ENCODE results near the gene CFAP46.
"Not testable (repeated sequence)": the region's sequence is repeated elsewhere in the genome, so short reads cannot be mapped to it uniquely, and the experiment has no call there.

Gene CFAP46

DNA sequence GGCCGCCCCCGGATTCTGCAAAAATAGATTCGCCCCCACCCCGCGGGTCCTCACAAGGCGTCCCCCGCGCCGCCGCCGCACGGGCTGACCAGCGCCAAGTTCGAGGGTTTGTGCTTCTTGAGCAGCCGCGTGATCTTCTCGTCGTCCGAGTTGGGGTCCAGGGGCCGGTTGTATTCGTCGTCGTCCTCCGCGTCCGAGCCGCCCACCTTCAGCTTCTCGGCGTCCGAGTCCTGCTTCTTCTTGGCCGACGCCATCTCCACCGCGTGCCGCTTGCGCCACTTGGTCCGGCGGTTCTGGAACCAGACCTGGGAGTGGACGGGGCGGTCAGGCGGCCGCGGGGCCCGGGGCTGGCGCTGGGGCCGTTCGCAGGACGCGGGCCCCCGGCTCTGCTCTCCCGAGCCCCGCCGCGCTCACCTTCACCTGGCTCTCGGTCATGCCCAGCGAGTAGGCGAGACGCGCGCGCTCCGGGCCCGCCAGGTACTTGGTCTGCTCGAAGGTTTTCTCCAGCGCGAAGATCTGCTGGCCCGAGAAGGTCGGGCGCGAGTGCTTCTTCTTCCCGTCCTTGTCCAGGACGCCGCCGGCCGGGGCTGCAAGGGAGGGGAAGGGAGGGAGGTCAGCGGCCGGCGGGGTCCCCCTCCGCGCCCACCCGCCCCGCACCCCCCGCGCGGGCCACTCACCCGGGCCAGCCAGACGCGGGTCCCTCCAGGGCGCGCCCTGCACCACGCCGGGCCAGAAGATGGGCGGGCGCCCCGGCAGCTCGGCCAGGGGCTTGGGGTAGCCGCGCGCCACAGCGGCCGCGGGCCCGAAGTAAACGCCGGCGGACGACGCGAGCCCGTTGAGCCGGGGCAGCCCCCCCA lies 157.3 kb downstream of the CFAP46 start:
- peaks cover 18% of the 10 kb centered on the region for H3K36me3 Mint-ChIP-seq
- H3K4me3 Mint-ChIP-seq: no peak overlapping the region
- peaks cover 4% of the 10 kb centered on the region for H3K27me3 Mint-ChIP-seq
- no peak overlapping the region for H3K27ac Mint-ChIP-seq
- peaks cover 5% of the 10 kb centered on the region for H3K4me1 Mint-ChIP-seq (ENCODE audit: low read depth)
- H3K9me3 Mint-ChIP-seq (ENCODE audit: low read depth): no peaks in the 10 kb centered on the region

DNA sequence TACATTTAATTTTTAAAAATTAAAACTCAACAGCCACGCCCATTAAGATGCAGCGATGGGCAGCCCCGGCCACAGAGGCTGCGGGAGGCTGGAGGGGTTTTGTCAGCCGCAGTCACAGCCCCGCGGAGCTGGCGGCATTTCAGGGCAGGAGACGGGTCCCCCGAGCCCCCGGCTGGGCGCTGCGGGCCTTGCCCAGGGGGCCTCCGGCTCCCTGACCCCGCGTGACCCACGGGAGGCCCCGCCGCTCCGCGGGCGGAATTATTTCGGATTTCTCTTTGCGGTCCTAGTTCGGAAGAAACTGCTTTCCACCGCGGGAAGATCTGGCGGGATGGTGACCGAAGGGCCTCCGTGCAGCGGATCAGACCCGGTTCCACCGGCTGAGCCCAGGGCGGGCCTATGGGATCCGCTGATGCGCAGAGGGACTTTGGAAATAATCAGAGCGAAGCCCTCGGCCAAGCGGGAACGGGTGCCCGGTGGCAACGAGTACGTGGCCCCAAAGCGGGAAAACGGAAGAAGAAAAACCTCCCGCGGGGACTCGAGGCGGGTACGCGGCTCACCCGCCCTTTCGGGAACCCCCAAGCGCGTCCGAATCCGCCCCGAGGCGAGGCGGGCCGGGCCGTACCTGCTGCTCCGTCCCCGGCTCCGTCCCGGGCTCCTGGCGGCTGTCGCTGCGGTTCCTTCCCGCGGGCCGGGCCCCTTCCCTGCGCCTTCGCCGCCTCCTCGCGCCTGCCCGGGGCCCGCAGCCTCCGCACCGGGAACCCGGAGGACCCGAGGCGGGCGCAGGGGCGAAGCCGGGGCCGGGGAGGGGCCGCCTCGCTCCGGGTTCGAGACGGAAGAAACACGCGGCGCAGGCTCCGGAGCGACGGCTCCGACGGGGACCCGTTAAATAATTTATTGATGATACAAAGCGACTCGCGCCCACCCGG lies 158.2 kb downstream of the CFAP46 start:
- H3K4me3 Mint-ChIP-seq: no peak overlapping the region
- no peaks in the 10 kb centered on the region for H3K9me3 Mint-ChIP-seq (ENCODE audit: low read depth)
- peaks cover 5% of the 10 kb centered on the region for H3K4me1 Mint-ChIP-seq (ENCODE audit: low read depth)
- H3K27ac Mint-ChIP-seq: no peak overlapping the region
- H3K27me3 Mint-ChIP-seq: peaks cover 2% of the 10 kb centered on the region
- peaks cover 21% of the 10 kb centered on the region for H3K36me3 Mint-ChIP-seq

DNA sequence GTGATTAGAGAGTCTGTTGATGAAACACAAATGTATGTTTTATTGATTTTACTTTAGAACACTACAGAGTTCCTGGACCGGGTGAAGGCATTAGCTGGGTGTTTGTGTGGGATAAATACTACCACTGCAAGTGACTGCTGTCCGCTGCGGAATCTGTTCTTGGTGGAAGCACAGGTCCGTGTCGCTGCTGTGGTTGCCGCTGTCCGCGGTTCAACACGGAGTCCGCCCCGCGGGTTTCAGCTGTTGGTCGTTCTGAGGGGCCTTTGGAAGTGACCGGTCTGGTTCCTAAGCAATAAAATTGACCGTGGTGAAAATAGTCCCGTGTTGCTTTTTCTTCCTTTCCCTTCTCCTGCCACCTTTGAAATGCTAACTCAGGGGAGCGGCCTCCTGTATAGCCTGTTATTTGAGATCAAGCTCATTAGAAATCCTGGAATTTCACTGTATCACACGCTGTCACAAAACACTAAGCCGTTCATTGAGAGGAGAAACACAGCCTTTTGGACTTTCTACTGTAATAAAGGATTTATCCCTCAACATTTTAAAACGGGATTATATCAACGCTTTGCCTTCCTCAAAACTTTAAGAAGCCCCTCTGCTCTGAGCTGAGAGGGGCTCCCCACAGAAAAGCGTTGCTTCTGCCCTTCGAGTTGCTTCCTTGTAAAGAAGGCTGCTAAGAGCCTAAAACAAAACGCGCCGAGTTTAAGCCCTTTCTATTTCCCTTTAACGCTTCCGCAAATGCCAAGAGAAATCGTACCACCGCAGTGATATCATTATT lies 159.0 kb downstream of the CFAP46 start:
- Mint-ChIP-seq H3K9me3 (ENCODE audit: low read depth) (no peaks in the 10 kb centered on the region), H3K27me3 (peaks cover 2% of the 10 kb centered on the region), H3K4me3 (no peak overlapping the region)

DNA sequence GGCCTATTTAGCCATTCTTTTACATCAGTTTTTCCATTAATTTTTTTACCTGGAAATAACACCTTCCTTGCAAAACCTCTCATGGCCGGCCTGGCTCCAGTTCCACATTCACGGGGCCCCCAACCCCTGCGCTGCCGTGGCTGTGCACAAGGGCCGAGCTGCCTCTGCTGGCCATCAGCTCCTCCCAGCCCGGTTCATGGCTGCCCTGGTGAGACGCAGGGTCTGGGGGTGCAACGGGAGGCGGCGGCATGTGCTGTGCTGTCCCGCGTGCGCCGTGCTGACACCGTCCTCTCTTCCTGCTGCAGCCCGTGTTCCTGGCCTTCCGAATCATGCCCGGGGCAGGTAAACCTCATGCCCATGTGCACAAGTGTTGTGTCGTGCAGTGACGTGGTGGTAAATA lies 160.8 kb downstream of the CFAP46 start:
- Mint-ChIP-seq H3K9me3 (ENCODE audit: low read depth) (no peaks in the 10 kb centered on the region), H3K27me3 (peaks cover 2% of the 10 kb centered on the region), H3K27ac (no peak overlapping the region), H3K36me3 (peaks cover 21% of the 10 kb centered on the region), H3K4me3 (no peak overlapping the region), H3K4me1 (ENCODE audit: low read depth) (peaks cover 5% of the 10 kb centered on the region)

More for the DNA sequence above, 159.0 kb downstream of the CFAP46 start:
- Mint-ChIP-seq H3K27ac (no peak overlapping the region), H3K4me1 (ENCODE audit: low read depth) (peaks cover 5% of the 10 kb centered on the region), H3K36me3 (peaks cover 21% of the 10 kb centered on the region)

DNA sequence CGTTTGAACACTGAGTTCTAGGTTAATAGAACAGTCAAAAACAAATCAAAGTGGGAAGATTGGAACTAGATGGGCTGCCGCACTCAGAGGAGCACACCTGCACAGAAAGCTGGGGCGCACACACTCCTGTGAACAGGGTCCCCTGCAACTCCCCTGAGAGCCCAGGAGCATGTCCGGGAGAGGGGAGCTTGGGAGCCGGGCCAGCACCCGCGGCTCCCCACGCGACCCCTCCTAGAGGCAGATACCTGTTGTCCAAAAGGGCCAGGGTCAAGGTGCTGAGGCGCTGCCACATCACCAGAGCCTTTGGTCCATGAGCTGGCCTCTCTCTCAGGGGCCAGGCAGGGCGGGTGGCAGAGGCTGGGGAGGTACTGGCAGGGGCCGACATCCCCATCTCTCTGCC lies 162.0 kb downstream of the CFAP46 start:
- Mint-ChIP-seq H3K27ac (no peak overlapping the region), H3K36me3 (peaks cover 21% of the 10 kb centered on the region), H3K9me3 (ENCODE audit: low read depth) (no peaks in the 10 kb centered on the region), H3K4me1 (ENCODE audit: low read depth) (peaks cover 3% of the 10 kb centered on the region), H3K4me3 (no peak overlapping the region), H3K27me3 (peaks cover 2% of the 10 kb centered on the region)

DNA sequence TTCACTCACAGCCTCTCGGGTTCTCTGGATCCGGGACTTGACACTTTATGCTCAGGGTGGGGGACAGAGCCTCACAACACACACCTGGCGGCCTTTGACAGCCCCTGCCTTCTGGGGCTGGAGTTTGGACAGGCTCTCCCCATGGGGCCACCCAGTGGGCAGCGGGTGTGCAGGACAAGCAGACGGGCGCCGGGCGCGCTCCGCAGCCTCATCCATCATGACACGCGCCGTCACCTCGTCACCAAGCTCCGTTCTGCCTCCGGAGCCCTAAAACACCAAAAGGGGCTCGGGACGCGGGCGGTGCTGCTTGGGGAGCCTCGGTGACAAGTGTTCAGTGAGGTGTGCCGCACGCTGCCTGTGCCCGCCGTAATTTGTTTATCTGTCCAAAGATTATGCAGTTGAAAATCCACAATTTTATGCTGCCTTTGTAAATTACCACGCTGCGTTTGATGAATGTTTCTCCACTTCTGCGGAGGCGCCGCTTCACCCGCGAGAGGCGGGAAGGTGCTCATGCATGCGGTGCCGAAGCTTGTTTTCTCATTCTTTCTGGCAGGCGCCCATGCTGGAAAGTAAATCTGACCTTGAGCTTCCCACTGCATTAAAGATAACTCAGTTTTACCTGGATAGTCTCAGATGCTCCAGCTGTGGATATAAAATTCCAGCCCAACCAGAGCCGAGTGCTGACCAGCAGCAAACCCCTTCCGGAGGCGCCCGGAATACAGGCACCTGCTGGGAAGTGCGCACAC lies 162.6 kb downstream of the CFAP46 start:
- H3K27me3 Mint-ChIP-seq: peaks cover 2% of the 10 kb centered on the region
- no peaks in the 10 kb centered on the region for H3K9me3 Mint-ChIP-seq (ENCODE audit: low read depth)
- H3K36me3 Mint-ChIP-seq: peaks cover 21% of the 10 kb centered on the region
- H3K4me1 Mint-ChIP-seq (ENCODE audit: low read depth): peaks cover 3% of the 10 kb centered on the region
- no peak overlapping the region for H3K4me3 Mint-ChIP-seq
- H3K27ac Mint-ChIP-seq: no peak overlapping the region

DNA sequence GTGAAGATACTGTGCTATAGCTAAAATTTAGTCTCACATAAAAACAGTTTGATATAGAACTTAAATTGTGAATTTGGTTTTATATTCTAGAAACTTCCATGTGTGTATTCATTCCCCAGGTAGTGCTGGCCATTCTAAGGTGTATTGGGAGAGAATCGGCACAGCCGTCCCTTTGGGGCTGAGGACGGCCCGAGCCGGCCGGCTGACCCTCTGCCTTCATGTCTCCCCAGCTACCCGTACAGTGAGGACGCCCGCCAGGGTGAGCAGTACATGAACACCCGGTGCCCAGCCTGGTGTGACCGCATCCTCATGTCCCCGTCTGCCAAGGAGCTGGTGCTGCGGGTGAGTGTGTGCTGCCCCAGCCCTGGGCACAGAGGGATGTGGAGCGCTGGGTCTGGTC lies 164.9 kb downstream of the CFAP46 start:
- H3K27ac Mint-ChIP-seq: no peak overlapping the region
- H3K4me1 Mint-ChIP-seq (ENCODE audit: low read depth): no peaks in the 10 kb centered on the region
- peaks cover 11% of the 10 kb centered on the region for H3K36me3 Mint-ChIP-seq
- no peak overlapping the region for H3K4me3 Mint-ChIP-seq
- no peaks in the 10 kb centered on the region for H3K9me3 Mint-ChIP-seq (ENCODE audit: low read depth)
- no peaks in the 10 kb centered on the region for H3K27me3 Mint-ChIP-seq

DNA sequence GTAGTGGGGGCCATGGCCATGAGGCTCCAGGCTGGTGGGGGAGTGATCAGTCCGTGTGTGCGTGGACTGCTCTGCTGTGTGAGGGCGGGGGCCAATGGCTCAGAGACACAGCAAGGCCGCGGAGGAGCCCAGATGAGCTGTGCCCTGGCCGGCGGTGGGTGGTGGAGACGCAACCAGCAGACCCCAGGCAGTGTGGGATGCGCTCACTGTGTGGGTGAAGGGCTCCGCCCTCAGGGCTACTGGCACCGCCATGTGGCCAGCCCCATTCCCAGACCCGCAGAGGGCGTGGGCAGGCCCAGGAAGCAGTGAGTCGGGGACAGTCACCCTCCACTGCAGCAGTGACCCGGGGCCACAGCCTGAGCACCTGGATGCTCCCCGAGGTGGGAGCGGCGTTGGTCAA lies 165.5 kb downstream of the CFAP46 start:
- no peak overlapping the region for H3K27ac Mint-ChIP-seq
- H3K4me1 Mint-ChIP-seq (ENCODE audit: low read depth): no peaks in the 10 kb centered on the region
- H3K4me3 Mint-ChIP-seq: no peak overlapping the region
- peaks cover 9% of the 10 kb centered on the region for H3K36me3 Mint-ChIP-seq
- no peaks in the 10 kb centered on the region for H3K27me3 Mint-ChIP-seq
- no peaks in the 10 kb centered on the region for H3K9me3 Mint-ChIP-seq (ENCODE audit: low read depth)

DNA sequence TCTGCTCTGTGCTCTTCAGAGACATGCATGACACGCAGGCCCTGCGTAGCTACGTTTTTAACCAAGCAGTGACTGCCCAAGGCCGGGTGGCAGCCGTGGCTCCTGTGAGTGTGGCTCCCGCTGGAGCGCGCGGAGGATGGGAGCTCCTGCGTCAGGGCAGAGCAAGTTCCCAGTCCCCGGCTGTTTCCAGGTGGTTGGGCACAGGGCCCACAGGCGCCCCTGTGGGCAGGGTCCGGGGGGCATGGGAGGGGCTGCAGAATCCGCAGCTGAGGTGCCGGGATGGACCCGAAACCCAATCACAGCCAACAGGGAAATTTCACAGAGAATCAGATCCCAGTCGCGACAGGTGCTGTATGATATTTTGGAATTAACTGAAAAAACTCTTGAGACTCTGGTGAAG lies 166.2 kb downstream of the CFAP46 start:
- peaks cover 6% of the 10 kb centered on the region for H3K36me3 Mint-ChIP-seq
- H3K27ac Mint-ChIP-seq: no peak overlapping the region
- no peaks in the 10 kb centered on the region for H3K9me3 Mint-ChIP-seq (ENCODE audit: low read depth)
- no peak overlapping the region for H3K4me3 Mint-ChIP-seq
- H3K27me3 Mint-ChIP-seq: no peaks in the 10 kb centered on the region
- H3K4me1 Mint-ChIP-seq (ENCODE audit: low read depth): no peaks in the 10 kb centered on the region

DNA sequence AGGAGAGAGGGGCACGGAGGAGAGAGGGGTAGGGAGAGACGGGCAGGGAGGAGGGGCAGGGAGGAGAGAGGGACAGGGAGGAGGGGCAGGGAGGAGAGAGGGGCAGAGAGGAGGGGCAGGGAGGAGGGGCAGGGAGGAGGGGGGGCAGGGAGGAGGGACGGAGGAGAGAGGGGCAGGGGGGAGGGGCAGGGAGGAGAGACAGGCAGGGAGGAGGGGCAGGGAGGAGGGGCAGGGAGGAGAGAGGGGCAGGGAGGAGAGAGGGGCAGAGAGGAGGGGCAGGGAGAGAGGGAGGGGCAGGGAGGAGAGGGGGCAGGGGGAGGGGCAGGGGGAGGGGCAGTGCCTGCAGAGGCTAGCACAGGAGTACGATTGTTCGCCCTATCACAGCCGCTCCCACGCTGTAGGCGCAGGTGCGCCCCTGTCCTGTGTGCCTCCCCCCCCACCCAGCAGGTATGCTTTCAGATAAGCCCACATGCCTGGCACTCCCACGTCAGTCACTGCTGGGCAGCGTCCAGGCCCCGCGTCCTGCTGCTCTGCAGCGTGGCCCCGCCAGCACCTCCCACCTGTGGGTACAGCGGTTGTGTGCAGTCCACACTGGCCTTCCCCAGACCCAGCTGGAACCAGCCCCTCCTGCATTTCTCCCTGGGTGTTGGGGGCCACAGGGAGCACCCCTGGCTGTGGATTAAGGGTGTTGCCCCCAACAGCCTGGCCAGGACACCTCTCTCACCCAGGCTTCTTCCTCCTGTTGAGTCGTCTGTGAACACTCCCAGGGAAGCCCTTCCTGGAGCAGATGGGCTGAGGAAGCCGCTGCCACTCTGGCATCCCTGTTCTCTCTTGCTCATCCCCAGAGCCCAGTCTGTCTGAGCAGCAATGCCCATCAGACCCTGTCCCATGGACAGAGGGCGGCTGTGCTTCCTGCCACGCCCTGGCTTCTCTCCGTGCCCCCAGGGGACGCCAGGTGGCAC lies 167.2 kb downstream of the CFAP46 start:
- H3K36me3 Mint-ChIP-seq: peaks cover 4% of the 10 kb centered on the region
- no peak overlapping the region for H3K4me3 Mint-ChIP-seq
- no peak overlapping the region for H3K27ac Mint-ChIP-seq
- no peaks in the 10 kb centered on the region for H3K27me3 Mint-ChIP-seq
- no peaks in the 10 kb centered on the region for H3K9me3 Mint-ChIP-seq (ENCODE audit: low read depth)
- no peaks in the 10 kb centered on the region for H3K4me1 Mint-ChIP-seq (ENCODE audit: low read depth)

DNA sequence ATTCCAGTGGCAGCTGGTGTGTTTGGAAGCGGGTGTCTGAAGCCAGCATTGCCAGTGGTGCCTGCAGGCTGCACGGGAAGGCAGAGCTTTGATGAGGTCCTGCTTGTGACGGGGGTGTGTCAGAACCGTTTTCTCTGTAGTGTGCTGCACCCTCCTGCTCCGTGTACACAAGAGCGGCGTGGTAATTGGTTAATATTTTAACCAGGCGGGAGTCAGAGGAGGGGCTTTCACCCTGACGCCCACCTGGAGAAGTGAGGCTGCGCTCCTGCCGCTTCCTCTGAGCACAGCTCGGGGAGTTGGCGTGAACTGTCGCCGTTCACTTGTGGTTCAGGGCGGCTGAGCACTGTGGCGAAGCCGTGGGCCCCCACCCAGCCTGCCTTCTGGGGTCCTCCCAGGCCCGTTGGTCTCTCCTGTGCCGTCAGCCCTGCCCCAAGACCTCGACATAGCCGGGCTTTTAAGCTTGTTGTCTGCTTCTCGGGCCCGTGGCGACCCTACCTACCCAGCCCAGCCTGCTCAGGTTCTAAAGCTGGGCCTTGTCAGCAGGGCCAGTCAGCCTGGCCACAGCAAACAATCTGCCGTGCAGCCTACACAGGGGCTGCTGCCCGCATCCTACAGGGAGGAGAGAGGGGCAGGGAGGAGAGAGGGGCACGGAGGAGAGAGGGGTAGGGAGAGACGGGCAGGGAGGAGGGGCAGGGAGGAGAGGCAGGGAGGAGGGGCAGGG lies 168.0 kb downstream of the CFAP46 start:
- H3K4me1 Mint-ChIP-seq (ENCODE audit: low read depth): no peaks in the 10 kb centered on the region
- H3K36me3 Mint-ChIP-seq: no peaks in the 10 kb centered on the region
- H3K27me3 Mint-ChIP-seq: no peaks in the 10 kb centered on the region
- H3K4me3 Mint-ChIP-seq: no peak overlapping the region
- H3K9me3 Mint-ChIP-seq (ENCODE audit: low read depth): no peaks in the 10 kb centered on the region
- no peak overlapping the region for H3K27ac Mint-ChIP-seq

DNA sequence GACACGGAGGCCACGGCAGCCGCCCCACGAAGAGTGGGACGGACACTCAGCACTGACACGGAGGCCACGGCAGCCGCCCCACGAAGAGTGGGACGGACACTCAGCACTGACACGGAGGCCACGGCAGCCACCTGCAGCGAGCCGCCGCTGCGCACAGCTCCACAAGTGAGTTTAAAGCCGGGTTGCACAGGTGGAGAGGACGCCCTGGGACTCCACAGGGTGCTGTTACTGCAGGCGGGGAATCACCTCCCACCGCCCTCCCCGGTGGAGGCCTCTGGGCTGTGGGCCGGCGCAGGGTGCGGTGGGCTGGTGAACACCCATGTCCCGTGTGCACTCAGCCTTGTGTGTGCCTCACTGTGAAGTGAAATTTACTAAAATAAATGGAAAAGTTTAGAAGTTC lies 169.6 kb downstream of the CFAP46 start:
- not testable (repeated sequence) for H3K27me3 Mint-ChIP-seq

More for the DNA sequence above, 169.6 kb downstream of the CFAP46 start:
- H3K27ac Mint-ChIP-seq; H3K36me3 Mint-ChIP-seq; H3K4me3 Mint-ChIP-seq; H3K9me3 Mint-ChIP-seq (ENCODE audit: low read depth); H3K4me1 Mint-ChIP-seq (ENCODE audit: low read depth): not testable (repeated sequence)
